ENCODE data around the gene SASH1.

SASH1 gene

GRCh38 chr6:148342350-148343046, at the start of gene SASH1:
Gene SASH1 (plus strand): TSS chr6:148342838. CDS start chr6:148343068, 230 bp downstream.
- peak; percentile 80 for DNase-seq (ENCODE audit: low spot score)

GRCh38 chr6:148293181-148293995, 49.2 kb upstream of the SASH1 start:
- DNase-seq (ENCODE audit: low spot score): no peak

DNA sequence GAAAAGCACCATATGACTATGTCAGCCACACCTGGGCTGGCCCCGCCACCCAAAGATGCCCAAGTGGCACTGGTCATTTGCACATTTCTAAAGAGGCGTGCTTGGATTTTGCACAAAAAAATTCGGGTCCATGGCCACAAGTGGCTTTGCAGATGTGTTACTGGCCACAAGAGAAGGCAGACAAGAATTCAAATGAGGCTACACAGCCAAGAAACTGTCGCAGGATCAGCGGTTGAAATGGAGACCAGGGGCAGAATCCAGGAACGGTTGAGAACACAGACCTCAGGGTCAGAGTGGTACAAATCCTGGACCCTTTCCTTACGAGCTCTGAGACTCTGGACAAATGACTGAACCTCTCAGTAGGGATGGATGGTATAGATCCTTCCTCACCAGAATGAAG, 48.6 kb upstream of the SASH1 start:
- DNase-seq (ENCODE audit: low spot score): no peak

- DNase-seq (ENCODE audit: low spot score): no peak
Measured at GRCh38 chr6:148295261-148295887, 47.3 kb upstream of the SASH1 start.

- DNase-seq (ENCODE audit: low spot score): no peak
Measured at GRCh38 chr6:148296771-148297170, 45.9 kb upstream of the SASH1 start.

- no peak for DNase-seq (ENCODE audit: low spot score)
Measured at GRCh38 chr6:148298683-148299082, 44.0 kb upstream of the SASH1 start.

- DNase-seq (ENCODE audit: low spot score): no peak
Measured at GRCh38 chr6:148303616-148304015, 39.0 kb upstream of the SASH1 start.

GRCh38 chr6:148304976-148305375, 37.7 kb upstream of the SASH1 start:
- no peak for DNase-seq (ENCODE audit: low spot score)

DNA sequence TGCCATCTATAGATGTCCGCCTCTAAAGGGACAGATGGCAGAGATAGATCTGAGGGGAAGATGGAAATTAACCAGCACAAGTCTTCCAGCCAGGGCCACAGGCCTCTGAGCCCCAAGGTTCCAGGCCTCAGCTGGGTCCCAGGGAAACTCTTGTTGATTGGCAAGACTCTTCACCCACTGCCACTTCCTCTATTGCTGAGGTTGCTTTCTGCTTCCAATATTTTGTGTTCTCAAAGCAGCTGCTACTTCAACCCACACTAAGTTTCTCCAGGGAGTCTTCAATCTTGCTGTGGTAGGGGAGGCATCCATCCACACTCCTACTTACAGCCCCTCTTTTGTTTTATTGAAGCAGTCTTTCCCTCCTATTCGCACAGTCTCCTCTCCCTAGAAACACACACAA, 36.4 kb upstream of the SASH1 start:
- DNase-seq (ENCODE audit: low spot score): no peak

- DNase-seq (ENCODE audit: low spot score): no peak
Measured at GRCh38 chr6:148307405-148307804, 35.2 kb upstream of the SASH1 start.

DNA sequence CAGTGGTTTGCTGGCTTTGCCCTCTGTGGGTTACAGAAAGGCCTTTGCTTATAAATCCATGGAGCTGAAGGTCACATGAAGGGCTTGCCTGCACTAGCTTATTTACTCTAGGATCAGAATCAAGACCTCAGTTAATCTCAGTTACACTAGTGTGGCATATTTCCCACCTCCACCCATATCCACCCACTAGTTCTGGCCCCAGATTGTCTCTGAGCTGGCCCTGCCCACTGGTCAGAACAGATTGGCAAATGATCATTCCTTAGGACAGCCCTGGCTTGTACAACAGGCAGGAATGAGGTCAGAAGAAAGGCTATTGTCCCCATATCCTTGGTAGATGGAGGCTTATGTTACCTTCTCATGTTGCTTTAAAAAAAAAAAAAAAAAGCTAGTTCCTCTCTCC, 33.3 kb upstream of the SASH1 start:
- DNase-seq (ENCODE audit: low spot score): no peak

DNA sequence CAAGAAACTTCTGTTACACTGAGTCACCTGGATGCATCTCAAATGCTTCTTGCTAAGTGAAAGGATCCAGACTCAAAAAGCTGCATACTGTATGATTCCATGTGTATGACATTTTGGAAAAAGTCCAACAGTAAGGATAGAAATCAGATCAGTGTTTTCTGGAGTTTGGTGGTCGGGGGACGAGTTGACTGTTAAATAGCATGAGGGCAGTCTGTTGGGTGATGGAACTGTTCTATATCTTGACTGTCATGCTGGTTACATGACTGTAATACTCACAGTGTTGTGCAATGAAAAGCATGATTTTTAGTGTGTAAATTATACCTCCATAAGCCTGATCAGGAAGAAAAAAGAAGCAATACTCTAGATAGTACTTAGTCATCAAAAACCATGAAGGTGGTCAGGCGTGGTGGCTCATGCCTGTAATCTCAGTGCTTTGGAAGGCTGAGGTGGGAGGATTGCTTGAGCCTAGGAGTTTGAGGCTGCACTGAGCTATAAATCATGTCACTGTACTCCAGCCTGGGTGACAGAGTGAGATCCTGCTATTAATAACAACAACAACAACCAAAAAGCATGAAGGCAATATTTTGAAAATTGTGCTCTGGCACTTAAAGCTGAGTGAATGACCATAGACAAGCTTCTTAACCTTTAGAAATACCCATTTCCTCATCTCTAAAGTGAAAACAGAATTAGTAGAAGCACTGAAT, 30.5 kb upstream of the SASH1 start:
- no peak for DNase-seq (ENCODE audit: low spot score)

DNA sequence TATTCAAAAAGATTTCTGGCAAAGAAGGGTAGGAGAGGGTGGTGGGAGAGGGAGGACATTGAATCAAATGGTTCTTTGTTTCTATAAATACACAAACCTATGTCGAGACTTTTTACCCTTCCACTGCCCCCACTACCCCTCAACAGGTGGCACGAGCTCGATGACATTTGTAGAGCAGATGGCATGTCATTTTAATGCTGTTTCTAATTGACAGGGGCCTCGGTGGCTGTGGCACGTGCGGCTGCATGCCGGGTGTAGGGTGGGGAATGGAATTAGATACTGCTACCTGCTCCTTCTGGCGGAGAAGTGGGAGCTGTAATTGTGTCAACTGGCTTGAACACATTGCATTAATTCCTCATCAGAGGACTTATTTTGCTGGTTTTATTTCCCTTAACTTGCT, 29.1 kb upstream of the SASH1 start:
- no peak for DNase-seq (ENCODE audit: low spot score)

DNA sequence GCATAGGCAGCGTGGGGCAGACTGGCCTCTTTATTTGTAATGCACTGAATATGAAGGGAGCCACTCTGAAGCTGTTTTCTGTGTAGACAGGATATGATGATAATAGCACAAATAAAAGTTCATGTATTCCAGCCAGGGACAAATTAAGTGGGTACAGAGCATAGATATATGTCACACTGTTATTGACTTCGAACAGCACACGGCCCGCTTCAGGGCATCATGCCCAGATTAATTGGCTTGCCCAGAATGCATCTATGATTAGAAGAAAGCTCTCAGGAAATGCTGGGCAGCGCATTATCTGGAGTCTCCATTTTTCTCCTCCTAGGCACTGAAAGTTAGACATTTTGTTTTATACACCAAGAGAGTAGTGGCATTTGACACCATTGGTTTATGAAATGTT, 26.3 kb upstream of the SASH1 start:
- DNase-seq (ENCODE audit: low spot score): no peak

GRCh38 chr6:148317051-148317450, 25.6 kb upstream of the SASH1 start:
- no peak for DNase-seq (ENCODE audit: low spot score)

DNA sequence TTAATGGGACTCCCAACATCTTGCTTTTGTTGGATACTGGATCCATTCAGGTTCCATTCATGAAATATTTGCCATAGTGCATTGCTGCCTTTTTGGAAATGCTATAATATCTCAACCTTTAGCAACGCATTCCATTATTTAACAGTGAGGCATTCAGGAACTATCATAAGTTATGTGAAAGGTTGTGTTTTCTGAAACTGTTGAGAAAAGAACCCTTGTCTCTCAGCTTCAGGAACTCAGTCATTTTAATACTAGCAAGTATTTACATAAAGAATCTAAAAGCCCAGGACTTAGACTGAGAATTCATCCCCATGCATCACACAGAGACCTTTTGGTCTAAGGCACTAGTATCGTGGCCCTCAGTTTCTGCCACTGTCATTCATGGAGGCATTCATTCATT, 24.9 kb upstream of the SASH1 start:
- DNase-seq (ENCODE audit: low spot score): no peak

GRCh38 chr6:148322704-148323103, 19.9 kb upstream of the SASH1 start:
- no peak for DNase-seq (ENCODE audit: low spot score)

- no peak for DNase-seq (ENCODE audit: low spot score)
Measured at GRCh38 chr6:148323344-148323743, 19.3 kb upstream of the SASH1 start.

- no peak for DNase-seq (ENCODE audit: low spot score)
Measured at GRCh38 chr6:148324297-148324985, 18.2 kb upstream of the SASH1 start.

GRCh38 chr6:148325316-148326068, 17.1 kb upstream of the SASH1 start:
- DNase-seq (ENCODE audit: low spot score): no peak

Data from iPS-NIHi11 (cell line).